HG03521 (cell line): ENCODE measurements around the gene C6orf52.

Experiments
- ATAC-seq: cut with Tn5 transposase; IDR thresholded peaks from one replicate; pipeline ENCODE4 v1.9.1; 2021; ENCODE audit warnings: mild to moderate bottlenecking, moderate library complexity; ENCODE audit not compliant: unreplicated experiment

C6orf52 gene

GRCh38 chr6:10658910-10659698 lies 35.3 kb downstream of the C6orf52 start:
- no peak for ATAC-seq

GRCh38 chr6:10655508-10656055 lies 38.8 kb downstream of the C6orf52 start:
- ATAC-seq, result no peak

GRCh38 chr6:10644225-10644624 lies 50.2 kb downstream of the C6orf52 start:
- no peak for ATAC-seq

GRCh38 chr6:10643201-10643651 lies 51.2 kb downstream of the C6orf52 start:
- no peak for ATAC-seq

GRCh38 chr6:10641528-10641927 lies 52.9 kb downstream of the C6orf52 start:
- no peak for ATAC-seq

GRCh38 chr6:10640412-10640811 lies 54.0 kb downstream of the C6orf52 start:
- ATAC-seq, result no peak

- peak; percentile 86 for ATAC-seq
These were observed 61.2 kb downstream of the C6orf52 start for GRCh38 chr6:10633216-10633615.

- no peak for ATAC-seq
These were observed 64.2 kb downstream of the C6orf52 start for GRCh38 chr6:10630178-10630577.

GRCh38 chr6:10627800-10628199 lies 66.6 kb downstream of the C6orf52 start:
- no peak for ATAC-seq

GRCh38 chr6:10626154-10626741 lies 68.2 kb downstream of the C6orf52 start:
- no peak for ATAC-seq

GRCh38 chr6:10624836-10625235 lies 69.6 kb downstream of the C6orf52 start:
- no peak for ATAC-seq

GRCh38 chr6:10621847-10622246 lies 72.6 kb downstream of the C6orf52 start:
- ATAC-seq, result no peak
